Measurements from ENCODE around the gene NBEA.
"Not testable (repeated sequence)": the region's sequence is repeated elsewhere in the genome, so short reads cannot be mapped to it uniquely, and the experiment has no call there.

Gene NBEA

DNA sequence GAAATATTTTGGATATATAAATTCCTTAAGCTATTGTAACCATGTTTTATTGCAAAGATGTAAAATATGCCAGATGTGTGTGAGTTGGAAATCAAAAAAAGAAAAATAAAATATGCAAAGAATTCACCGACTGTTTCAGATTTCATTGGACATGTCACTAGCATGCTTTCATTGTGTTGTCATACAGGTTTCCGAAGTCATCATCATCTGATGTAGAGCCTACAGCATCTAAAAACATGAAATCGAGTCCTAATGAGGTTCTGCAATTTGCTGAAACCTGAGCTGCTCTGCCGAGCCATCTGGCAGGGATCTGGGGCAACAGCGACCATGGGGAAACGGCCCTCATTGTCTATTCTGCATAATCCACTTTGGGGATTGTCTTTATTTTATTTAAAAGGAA lies 730.5 kb downstream of the NBEA start:
- DNase-seq (ENCODE audit: low read depth) = no peak

DNA sequence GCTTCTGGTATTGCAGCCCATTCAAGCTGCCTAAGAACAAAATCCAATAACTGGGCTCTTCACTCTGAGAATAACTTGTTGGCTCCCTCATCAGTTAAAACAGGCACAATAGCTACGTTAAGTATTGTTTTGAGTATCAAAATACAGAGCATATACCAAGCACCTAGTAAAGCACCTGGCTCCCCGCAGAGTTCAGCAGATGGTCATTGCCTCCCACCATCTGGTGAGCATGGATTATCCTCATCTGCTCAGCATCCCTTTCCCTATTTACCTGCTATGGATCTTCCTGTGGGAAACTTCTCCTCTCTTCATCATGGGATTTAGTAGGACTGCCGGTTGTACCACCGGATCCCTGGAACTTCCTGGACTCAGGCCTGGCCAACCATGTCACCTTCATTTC lies 733.6 kb downstream of the NBEA start:
- DNase-seq (ENCODE audit: low read depth) = no peak

DNA sequence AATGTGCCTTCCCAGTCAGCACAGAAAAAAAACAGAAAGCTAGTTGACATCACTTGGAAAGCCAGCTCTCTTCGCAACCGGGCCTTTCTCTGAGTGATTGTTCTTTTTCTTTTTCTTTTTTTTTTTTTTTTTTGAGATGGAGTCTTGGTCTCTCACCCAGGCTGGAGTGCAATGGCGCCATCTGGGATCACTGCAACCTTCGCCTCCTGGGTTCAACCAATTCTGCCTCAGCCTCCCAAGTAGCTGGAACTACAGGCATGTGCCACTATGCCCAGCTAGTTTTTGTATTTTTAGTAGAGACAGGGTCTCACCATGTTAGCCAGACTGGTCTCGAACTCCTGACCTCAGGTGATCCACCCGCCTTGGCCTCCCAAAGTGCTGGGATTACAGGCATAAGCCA lies 735.8 kb downstream of the NBEA start:
- not testable (repeated sequence) for DNase-seq (ENCODE audit: low read depth)

DNA sequence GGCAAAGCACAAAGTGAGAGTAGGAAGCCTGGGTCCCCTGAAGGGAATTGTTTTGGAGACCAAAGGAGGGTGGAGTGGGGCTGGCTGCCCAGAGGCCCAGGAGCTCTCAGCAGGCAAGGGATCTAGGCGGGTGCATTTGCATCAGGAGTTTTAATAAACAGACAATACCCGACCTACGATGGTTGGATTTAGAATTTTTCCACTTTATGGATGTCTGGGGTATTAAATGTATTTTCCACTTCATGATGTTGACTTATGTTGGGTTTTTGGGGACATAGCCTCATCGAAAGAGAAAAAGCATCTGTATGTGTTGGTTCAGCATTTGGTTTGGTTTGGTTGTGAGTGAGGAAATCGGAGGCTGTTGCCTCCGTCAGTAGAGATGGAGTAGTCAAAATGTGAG lies 739.6 kb downstream of the NBEA start:
- DNase-seq (ENCODE audit: low read depth) = no peak

DNA sequence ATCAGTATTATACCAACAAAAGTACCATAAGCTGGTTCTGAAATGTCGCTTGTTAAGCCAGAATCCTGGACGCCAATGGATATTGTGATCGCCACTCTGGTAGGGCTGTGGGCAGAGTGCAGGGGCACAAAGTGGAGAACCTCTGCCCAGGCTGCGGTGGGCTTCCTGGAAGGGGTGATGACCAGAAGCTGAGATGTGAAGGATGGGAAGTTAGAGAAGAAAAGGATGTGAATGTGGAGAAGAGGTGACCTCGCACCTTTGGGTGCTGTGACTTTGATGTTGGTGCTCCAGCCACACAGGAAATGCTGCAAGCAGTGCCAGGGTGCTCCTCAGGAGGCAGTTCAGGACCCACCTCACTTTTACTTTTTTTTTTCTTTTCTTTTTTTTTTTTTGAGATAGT lies 742.4 kb downstream of the NBEA start:
- DNase-seq (ENCODE audit: low read depth) = no peak

DNA sequence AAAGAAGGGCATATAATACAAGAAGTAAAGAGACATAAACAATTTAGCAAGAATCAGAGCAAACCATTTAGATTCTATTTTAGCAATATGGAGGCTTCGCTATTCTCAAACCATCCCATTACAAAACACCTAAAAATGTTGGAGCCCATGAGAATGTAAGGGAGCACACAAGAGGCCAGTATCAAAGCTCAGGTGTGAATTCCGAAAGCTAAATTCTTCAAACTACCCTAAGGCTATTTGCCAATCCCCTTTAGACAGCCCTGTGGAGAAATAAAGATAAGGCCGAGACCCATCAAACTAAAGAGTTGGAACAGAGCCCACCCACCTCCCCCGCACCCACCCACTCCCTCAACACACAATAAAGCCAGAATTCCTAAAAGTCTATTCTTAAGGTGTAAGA lies 745.3 kb downstream of the NBEA start:
- no peak for DNase-seq (ENCODE audit: low read depth)

DNA sequence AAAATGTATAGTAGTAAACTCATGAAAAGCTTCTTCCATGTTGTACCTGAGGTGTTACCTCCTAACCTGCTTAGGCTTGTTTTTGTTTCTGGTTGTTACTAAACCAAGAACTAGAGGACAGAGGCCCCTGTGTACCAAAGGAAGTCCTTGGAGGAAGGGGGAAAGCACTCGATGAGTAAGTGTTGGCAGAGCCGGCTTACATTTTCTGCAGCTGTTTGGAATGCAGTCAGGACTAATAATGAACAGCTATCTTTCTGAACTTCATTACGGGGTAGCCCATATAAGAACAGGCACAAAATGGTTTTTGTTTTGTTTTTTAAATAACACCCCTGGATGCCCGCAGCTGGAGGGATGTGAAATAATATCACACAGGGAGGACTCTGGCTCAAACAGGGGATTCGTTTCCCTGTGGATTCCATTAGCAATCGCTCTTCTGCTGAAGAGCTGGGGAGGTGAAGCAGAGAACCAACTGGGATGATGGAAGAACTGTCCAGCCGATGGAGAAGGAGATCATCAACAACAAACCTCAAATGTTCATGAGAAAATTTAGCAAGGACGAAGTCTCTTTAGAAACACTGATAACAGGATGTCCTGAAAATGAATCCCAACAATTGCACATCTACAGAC lies 748.6 kb downstream of the NBEA start:
- DNase-seq (ENCODE audit: low read depth) = no peak

DNA sequence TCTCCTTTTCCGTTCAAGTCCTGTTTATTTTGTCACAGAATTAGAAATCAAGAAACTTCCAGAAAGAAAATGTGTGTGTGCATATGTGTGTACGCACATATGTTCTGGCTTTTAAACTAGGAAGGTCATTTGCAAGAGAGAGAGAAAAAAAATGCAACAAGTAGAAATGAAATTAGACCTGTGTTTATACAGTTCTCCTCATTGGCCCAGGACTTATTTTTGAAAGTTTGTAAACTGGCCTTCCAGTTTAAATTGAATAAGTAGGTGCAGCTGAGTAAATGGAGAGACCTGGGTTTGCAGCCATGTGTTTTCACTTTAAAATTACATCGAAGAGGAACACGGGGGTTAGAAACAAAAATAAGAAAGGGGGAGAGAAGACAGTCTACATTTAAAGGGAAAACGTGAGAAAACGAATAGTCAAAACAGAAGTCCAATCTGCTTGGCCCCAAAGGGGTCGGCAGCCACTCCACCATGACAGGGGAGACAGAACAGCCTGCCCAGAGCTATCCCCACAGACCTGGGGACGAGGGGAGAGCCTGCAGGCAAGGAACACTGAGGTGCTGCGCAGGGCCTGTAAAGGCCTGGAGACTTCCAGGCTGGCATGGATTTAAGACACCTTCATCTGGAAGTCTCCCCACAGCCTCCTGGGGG lies 751.2 kb downstream of the NBEA start:
- DNase-seq (ENCODE audit: low read depth) = no peak

DNA sequence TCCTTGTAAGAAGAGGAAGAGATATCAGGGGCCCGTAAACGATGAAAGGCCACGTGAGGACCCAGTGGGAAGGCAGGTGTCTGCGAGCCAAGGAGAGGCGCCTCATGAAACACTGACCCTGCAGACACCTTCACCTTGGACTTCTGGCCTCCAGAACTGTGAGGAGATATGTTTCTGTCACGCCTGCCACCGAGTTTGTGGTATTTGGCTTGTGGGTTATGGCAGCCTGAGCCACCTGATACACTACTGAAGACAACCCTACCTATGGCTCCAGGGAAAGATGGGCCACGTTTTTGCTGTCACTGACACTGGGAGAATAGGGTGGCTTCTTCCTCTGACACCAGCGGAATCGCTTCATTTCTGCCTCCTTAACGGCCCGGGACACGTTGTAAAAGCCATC lies 752.0 kb downstream of the NBEA start:
- no peak for DNase-seq (ENCODE audit: low read depth)

DNA sequence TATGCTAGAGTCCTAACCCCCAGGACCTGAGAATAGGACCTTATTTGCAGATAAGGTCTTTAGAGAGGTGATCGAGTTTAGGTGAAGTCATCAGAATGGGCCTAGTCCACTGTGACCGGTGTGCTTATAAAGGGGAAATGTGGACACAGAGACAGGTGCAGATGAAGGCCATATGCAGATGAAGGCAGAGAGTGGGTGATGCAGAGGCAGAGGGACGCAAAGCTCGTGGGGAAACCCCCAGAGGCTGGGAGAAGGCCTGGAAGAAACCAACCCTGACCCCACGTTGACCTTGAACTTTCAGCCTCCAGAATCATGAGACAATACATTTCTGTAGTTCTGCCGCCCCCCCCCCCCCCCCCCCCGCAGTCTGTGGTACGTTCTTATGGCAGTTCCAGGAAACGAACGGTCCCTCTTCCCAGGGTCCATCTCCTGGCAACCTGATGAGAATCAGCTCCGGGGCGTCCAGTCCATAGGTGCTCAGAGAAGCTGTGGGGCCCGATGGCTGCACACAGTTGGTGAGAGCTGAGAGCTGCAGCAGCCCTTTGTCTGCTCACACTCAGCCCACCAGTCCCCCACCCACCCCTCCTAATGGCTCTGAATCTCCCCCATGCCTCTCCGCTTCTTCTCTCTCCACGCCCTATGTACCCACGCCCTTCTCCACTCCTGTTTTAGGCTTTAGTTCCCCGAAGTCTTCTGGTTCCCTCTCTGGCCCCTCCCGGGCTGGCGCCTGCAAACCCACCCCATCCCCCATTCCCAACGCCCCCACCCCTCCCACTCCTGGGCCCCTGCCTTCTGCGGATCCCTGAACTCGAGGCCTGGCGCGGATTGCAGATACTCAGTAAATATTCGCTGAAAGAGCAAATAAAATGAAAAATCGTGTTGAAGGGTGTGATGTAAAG lies 752.7 kb downstream of the NBEA start:
- DNase-seq (ENCODE audit: low read depth) = no peak

DNA sequence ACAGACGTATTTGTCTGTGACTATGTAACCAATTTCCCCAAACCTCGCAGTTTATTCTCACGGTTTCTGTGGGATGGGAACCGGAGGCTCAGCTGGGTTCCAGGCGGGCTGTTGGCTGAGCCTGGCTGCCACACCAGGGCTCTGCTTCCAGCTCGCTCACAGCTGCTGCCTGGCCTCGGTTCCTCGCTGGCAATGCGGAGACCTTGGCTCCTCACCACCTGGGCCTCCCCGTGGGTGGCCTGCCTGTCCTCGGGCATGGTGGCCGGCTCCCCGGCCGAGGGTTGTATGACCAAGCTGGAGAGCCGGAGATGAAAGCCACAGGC lies 753.3 kb downstream of the NBEA start:
- no peak for DNase-seq (ENCODE audit: low read depth)

DNA sequence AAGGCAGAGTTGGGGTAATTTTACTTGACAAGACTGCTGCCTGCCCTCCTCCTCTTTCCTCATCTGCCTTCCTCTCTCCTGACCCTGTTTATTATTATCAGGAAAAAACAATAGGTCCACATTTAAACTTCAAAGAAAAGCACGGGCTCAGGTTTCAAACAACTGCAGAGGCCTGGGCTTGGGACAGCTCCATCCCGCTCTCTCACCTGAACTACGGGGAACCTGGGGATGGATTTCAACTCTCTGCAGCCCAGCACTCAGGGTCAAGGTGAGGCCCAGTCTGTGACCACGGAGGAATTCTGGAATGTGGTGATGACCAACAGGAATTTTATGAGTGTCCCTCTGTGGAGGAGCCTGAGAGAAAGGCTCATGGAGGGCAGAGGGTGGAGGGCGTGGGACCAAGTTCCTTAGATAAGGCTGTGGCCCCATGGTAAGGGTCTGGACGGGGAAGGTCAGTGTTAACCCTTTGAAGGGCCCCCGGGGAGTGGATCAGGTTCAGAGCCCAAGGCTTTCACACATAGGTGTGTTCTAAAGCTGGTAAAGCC lies 755.2 kb downstream of the NBEA start:
- DNase-seq (ENCODE audit: low read depth) = no peak

DNA sequence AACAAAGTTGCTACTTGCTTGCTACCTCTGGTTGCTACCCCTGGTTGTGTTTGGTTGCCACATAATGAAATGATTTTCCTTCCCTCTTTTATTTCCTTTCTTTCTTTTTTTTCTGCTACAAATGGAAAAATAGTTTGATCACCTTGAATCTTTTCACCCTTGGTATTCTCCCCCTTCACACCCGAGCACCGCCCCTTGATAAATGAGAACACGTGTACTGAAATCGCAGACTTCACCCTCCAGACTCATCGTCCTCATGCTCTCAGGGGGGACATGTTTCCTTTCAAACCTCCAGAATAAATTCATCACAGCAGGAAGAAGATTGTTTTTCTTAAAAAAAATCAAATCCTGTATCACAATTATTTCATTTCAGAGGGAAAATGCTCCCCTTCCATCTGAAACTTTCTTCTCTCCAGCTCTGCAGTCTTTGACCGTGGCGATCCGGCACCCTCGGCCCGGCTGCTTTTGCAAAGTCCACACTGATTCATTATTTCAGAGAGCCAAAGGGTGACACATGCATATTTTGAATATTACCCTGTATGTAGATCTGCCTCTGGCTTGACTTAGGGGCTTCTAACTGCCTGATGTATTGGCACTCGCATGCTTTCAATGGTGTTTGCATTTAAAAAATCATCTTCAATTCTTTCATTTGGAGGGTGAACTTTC lies 757.0 kb downstream of the NBEA start:
- DNase-seq (ENCODE audit: low read depth) = no peak

DNA sequence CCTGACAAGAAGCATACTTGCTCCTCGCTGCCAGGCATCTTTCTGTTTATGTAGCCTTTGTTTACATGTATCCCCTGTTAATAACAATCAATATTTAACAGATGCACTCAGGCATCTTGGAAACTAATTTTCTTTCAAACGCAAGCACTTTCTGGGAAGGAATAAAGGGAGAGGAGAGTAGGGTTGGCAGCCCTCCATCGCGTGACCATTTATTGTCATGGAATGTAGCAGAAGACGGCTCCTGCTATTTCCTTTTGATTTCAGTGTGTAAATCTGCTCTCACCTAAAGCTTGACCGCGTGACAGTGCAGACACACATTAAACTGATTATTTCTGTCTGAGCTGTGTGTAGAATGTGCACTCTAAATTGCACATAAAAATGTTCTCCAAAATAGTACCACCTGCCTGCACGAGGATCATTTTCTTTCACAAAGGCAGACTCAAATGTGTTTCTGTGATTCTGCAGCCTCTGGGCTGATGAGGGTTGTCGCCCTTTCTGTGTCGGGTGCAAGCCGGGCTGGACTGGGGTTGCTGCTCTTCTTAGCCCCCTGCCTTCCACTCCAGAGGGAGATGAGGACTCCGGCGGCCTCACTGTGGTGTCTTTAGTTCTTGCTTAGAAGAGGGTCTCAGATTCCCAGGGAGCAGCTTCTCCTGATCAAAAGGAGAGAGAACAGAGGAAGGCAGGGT lies 757.9 kb downstream of the NBEA start:
- DNase-seq (ENCODE audit: low read depth) = no peak

DNA sequence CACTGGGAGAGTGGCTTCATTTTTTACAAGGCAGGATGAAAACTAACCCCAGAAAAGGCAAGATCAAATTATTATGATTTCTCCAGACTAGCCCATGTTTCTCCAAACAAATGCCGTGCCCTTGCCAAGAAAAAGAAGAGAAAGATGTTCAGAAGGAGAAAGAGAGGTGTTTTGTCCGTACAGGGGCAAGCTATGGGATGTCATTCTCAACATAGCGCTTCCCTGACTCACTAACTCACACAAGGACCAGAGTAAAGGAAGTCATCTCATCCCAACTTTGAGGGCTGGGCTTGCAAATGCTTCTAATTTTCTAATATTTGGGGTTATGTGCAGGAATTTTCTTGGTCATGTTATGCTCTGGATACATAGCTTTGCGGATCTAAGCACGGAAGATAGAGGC lies 758.6 kb downstream of the NBEA start:
- no peak for DNase-seq (ENCODE audit: low read depth)

DNA sequence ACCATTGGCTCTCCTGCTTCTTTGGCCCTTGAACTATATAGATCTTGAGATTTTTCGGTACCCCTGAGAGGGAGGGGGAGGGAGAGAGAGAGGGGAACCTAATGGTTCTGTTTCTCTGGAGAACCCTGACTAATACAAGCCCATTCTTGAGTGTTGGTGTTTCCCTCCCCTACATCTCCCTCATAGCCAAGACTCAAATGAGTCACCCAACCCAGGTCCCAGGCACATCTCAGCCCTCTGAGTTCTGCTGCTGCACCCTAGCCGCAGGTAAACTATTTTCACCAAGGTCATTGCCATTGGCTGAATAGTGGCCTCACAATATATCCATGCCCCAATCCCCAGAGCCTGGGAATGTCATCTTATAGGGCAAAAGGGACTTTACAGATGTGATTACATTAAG lies 760.2 kb downstream of the NBEA start:
- no peak for DNase-seq (ENCODE audit: low read depth)

DNA sequence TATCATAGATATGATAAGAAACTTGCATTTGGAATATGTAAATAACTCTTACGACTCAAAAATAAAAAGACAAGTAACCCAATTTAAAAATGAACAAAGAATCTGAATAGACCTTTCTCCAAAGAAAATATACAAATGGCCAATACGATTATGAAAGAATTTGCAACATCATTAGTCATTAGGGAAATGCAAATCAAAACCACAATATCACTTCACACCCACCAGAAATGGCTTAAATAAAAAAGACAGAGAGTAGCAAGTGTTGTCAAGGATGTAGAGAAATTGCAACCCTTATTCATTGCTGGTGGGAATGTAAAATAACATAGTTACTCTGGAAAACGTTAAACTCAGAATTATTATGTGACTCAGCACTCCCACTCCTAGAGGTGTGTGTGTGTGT lies 761.0 kb downstream of the NBEA start:
- no peak for DNase-seq (ENCODE audit: low read depth)

DNA sequence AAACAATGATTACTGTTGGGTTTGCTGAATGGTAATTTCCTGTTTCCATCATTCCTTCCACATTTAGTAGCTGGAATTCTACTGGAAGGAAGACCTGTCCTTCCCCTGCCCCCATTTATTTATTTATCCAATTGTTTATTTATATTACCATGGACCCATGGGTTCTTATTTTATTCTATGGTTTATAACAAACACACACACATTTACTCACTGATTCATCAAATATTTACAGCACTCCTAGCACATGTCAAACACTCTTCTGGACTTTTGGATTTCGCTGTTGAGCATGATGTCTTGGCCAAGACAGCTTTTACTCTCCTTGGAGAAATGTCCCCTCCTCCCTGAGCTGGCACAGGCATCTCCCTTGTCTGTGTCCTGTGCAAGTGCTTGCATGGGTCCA lies 762.3 kb downstream of the NBEA start:
- no peak for DNase-seq (ENCODE audit: low read depth)

DNA sequence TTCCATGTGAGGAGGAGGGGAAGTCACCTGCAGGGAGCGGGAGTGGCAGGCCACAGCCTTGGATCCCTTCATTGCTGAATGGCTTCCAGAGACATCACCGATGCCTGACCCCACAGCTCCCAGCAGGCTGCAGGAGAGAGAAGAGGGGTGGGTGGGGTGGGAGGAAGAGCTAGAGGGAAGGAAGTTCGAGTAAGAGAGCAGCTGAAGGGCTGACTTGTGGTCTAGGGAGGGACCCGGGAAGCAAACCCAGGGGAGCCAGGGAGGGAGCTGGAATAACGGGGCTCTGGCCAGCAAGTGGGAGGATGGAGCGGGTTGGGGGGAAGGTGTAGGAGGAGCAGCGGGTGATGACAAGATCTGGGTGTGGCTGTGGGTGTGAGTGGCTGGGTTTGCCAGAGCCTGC lies 764.2 kb downstream of the NBEA start:
- no peak for DNase-seq (ENCODE audit: low read depth)

DNA sequence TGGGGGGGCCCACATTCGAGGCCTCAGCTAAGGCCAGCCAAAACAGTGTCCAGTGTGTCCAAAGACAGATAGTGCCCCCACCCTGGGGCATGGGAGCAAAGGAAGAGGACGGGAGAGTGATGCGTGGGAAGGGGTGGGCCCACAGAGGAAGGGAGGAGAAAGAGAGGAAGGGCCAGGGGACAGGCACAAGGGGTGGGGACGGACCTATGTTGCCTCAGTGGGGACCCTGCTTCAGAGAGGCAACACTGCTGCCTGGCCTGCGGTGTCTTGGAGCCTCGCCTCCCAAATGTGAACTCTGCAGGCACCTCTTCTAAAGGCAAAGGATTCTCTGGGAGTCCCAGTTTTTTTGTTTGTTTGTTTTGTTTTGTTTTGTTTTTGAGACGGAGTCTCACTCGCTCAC lies 764.7 kb downstream of the NBEA start:
- no peak for DNase-seq (ENCODE audit: low read depth)

DNA sequence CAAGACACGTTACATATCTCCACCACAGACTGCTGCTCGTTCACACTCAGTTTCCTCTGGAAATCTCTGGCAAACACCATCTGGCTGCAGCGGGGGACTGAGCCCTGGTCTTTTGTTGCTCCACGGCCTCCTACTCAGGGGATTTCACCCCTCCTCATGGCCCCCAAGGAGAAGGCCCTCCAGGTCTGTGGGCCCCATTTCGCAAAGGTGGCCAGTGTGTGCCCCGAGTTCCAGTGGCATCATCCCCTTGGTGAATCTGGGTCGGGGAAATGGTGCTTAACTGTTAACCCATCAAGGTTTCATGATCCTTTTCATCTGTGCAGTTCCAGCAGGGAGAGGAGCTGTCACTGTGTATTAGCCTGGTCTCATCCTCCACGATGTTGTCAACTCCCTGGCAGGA lies 769.8 kb downstream of the NBEA start:
- DNase-seq (ENCODE audit: low read depth) = no peak

Measured in activated T-cell treated with anti-CD3 and anti-CD28 coated beads for 1 hour (primary cell).